ENCODE data around the gene EXOC3L1.

Gene EXOC3L1

DNA sequence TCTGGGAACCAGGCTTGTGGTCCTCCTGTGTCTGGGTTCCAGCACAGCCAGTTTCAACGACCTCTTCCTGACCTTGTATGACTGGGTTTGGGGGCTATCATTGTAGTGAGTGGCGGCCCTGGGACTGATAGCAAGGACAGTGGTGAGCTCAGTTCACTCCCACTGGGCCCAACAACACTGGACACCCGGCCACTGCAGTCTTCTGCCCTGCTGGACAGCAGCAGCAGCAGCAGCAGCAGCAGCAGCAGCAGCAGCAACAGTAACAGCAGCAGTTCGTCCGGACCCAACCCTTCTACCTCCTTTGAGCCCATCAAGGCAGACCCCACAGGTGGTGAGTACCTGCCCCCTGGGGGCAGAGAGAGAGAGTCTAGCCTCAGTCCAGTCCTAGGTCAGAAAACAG, 5.7 kb upstream of the EXOC3L1 start:
- DNase-seq, result no peak

DNA sequence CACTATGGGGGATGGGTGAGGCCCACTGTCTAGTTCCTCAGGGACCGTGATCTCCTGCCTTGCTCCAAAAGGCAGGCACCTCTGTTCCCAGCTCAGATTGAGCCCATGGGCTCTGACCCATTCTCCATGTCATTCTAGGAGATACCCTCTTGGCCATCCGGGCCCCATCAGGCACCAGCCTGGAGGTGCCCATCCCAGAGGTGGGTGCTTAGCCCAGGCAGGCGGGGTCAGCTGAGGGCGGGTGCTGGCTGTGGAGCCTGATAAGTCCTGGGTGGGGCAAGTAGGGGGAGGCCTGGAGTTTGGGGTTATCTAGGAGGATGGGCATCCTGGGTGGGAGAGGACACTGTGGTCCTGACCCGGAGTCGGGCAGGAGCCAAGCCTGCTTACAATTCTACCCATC, 4.3 kb upstream of the EXOC3L1 start:
- no peak for DNase-seq

DNA sequence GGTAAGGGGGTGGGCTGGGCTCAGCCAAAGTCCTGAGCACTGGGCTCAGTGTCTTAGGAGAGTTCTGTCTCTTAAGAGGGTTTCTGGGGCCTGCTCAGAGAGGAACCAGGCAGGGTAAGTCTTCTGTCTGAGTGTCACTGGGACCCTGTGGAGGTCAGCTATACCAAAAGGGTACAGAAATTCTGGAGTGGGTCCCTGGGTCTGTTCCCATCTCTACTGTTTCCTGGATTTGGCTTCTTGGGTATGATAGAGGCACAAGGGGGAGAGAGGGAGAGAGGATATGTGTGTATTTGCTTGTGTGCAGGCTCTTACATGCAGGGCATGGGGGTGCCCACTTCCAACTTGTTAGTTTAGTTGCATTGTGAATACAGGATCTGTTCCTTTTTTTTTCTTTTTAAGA, 3.6 kb upstream of the EXOC3L1 start:
- DNase-seq, result no peak

DNA sequence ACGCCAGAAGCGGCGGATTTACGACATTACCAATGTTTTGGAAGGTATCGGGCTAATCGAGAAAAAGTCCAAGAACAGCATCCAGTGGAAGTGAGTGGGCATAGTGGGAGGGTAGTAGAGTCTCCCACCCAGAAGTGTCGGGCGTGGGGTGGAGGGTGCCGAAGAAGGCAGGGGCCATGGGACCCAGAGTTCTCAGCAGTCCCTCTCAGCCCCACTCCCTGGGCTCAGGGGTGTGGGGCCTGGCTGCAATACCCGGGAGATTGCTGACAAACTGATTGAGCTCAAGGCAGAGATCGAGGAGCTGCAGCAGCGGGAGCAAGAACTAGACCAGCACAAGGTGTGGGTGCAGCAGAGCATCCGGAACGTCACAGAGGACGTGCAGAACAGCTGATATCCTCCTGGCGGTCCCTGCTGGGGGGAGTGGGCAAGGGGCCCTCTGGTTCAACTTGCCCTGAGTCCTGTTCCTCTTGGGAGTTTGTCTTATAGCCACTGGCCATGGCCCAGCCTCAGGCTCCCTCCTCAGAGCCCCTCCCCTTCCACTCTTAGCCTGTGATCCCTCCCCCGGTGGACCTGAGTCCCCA, 2.9 kb upstream of the EXOC3L1 start:
- DNase-seq, result no peak

DNA sequence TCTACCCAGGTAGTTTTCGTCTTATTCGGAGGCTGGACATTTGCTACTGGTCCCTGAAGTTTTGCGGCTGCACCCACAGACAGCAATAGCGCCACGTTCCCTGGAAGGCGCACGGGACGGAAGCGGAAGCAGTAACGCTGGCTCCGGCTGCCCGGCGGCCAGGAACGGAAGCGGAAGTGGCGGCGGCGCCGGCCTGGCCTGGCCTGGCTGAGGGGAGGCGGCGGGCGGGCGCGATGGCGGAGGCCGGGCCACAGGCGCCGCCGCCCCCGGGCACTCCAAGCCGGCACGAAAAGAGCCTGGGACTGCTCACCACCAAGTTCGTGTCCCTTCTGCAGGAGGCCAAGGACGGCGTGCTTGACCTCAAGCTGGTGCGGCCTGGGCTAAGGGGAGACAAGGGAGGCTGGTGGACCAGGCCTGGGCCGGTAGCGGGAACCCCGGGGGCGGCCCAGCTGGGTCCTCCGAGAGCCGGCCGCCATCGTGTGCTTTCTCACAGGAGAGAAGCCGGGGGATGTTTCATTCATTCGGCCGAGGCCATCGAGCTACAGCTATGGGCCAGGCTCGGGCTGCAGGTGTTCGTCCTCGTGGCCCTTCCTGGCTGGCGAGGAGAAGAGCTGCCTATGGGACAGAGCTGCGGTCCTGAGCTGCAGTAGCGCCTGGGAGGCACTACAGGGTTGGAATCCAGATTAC, 2.2 kb upstream of the EXOC3L1 start, which contains the start of gene E2F4:
TSS of gene E2F4 (plus strand) at position 161 of the 687 bp plus-strand sequence. CDS start at position 234, 73 bp downstream.
- DNase-seq, result peak; percentile 62

DNA sequence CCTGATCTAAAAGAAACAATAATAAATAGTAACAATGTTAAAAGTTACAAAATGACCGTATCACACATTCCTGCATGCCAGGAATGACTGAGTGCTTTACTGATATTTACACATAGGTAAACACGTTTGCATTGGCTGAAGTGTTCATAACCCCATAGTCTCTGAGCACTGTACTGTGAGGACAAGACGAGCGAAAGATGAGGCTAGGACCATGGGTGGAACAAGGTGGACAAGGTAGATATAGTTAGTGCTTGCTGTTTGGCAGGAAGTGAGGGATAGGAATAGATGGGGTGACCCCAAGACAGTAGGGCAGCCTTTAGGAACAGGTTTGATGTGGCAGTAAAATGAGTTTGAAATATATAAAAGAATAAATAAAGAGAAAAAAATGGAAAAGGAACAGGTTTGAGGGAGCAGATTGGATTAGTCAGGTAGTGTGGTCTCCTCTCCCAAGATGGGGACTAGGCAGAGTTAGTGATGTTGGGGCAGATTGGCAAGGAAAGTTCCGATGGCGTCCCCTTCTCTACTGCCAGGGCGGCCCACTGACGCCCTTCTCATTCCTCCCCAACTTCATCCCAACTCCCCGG, 1.6 kb upstream of the EXOC3L1 start:
- no peak for DNase-seq

DNA sequence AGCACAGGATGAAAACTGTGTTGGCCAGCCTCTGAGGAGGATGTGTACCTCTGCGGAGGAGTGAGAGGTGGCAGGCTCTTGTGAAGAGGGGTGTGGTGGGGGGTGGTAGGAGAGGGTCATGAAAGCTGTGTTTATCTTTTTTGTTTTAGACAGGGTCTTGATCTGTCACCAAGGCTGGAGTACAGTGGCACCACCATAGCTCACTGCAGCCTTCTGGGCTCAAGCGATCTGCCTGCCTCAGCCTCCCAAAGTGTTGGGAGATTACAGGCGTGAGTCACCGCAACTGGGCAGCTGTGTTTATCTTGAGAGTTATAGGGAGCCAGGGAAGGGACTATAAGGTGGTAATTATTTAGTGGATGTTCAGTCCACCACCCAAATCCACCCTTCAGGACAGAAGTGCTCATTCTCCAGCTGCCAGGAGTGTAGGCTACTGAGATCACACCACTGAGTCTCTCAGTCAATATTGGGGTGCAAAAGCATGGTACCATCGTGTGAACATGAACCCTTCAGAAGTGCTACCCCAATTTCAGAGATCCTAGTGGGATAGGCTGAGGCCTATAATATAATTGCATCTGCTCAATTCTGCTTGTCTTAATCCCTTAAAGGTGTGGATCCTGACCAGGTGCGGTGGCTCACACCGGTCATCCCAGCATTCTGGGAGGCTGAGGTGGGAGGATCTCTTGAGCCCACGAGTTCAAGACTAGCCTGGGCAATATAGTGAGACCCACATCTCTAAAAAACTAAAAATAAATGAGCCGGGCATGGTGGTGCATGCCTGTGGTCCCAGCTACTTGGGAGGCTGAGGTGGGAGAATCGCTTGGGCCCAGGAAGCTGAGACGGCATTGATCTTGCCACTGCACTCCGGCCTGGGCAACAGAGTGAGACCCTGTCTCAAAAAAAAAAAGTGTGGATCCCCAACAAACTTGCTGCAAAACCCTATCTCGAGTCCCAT, 788 bp upstream of the EXOC3L1 start:
- no peak for DNase-seq

DNA sequence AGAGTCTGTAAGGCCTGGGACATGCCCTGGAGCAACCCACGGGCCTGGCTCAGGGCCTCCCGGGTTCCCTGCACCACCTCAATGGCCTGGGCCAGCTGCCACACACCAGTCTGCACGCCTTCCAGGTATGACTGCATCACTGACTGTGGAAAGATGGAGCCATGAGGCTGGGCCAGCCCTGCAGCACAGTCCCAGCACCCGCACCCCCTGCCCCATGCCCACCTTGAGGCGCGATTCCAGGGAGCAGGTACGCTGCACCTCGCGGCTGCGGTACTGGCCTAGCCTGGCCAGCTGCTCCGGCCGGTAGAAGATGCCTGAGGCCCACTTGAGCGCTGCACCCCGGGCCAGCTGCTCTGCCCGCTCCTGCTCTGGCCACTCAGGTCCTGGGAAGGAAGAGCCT, 1.1 kb downstream of the EXOC3L1 start:
- DNase-seq, result no peak

DNA sequence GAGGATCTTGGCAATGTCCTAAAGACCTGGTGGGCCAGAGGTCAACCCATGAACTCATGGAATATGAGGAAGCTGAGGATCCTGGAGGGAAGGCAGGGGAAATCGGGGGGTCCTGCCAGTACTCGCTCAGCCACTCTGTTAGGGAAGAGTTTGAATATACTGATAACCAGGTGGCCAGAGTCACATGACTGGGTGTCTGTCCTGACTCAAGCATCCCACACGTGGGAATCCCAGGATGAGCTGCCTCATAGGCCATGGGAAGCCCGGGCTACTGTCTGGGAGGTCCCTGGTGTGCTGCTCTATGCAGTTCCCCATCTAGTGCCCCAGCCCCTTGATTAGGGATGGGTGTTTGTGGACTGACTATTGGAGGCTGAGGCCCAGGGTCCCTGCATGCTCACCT, 1.6 kb downstream of the EXOC3L1 start:
- DNase-seq, result no peak

DNA sequence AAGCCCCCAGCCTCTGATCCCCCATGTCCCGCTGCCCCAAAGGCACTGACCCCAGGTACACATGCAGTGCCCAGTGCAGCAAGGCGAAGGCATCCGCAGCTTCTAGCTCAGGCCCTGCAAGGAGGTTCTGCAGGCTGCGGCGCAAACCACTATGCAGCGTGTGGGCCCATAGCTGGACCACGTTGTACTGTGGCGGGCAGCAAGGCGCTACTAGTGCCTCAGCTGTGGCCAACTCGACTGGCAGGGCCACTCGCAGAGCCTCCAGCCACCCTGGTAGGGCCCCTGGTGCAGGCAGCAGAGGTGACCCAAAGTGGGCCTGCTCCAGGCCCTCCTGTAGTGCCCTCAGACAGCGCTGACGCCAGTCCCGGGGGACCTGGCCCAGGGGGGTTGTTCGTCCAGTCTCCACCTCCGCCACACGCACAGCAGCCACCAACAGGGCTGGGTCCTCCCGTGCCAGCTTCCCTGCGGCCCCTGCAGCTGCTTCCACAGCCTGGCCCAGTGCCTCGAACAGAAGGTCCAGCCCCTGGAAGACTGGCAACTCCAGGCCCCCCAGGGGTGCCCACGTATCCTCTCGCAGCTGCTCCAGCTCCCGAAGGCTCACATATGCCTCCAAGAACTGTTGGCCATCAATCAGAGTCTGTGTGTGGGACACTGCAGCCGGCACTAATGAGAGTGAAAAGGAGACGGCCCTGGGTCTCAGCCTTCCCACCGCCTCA, 2.6 kb downstream of the EXOC3L1 start:
- DNase-seq, result no peak

DNA sequence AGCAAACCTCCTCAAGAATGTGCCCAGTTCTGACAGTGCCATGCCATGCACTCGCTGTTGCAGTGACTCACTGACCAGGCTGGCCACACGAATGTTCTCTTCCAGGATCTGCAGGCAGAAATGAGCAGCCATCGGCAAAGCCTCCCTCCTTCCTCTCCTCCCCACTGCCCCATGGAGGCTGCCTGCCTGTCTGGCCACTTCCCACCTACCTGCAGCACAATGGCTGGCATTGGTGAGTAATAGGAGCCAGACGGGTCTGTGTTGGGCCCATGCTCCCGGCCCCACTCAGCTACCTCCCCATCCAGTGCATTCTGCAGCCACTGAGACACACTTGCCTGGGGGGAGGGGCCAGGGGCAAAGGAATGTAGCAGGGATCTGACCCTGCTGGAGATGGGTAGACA, 3.4 kb downstream of the EXOC3L1 start:
- no peak for DNase-seq

DNA sequence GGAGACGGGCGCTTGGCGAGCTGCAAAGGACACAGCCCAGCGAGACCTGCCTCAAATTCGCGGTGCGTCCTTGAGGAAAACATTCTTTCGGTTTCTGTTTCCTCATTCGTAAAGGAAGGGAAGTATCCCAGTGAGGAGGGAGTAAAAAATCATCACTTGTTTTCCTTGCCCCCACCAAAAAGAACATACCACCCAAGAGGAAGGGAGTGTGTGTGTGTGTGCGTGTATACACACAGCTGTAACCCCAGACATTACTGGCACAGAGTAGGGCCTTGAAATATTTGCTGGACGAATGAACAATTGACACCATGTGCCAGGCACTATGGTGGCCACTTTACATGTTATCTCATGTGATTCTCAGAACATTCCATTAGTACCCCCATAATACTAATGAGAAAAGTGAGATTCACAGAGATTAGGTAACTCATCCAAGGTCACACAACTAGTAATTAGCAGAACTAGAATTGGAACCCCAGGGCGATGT, 4.2 kb downstream of the EXOC3L1 start:
- DNase-seq, result no peak

DNA sequence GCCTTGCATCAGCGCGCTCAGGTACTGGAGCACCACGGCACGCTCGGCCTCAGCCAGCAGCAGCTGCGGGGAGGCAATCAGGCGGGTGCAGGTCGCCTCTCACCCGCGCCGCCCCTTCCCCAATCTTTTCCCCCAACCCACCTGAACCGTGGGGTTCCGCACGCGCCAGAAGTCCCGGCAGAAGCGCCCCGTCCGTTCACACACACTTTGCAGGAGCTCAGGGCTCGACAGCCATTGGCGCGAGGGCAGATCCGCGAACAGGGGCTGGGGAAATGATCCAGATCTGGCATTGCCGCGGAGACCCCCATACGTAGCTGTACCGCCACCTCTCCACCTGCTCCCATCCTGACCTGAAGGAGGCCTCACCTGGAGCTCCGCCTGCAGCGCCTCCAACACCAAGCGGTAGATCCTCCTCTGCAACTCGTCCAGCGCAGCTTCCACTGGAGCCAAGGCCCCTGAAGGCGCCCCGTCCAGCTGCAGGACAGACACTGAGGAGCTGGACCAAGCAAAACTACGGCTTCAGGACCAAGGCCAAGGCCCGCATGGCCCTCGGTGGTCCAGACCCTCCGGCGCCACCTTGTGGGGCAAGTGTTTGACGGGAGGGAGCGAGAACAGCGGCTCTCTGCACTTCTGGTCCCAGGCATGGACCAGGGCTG, 4.8 kb downstream of the EXOC3L1 start:
- peak; percentile 6 for DNase-seq

DNA sequence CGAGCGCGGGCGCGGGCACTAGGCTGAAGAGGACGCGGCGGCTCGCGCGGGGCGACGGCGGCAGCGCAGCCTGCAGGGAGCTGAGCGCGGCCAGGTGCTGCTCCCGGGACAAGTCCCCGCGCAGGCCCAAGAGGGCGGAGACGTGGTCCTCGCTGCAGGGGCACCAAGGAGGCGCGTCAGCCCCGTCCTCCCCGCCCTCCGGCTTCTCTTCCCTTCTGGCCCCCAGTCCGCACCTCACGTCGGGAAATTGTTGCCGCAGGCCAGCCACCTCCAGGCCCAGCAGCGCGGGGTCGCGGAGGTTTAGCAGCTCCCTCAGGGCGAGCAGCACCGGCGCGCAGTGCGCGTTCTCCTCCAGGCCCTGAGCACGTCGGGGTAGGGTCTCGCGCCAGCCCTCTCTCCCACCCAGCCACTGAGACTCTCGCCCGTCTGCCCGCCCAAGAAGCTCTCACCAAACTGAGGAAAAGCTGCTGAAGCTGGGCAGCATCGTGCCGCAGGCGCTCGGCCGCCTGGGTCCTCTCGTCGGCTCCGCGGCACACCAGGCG, 5.4 kb downstream of the EXOC3L1 start:
- DNase-seq, result no peak

DNA sequence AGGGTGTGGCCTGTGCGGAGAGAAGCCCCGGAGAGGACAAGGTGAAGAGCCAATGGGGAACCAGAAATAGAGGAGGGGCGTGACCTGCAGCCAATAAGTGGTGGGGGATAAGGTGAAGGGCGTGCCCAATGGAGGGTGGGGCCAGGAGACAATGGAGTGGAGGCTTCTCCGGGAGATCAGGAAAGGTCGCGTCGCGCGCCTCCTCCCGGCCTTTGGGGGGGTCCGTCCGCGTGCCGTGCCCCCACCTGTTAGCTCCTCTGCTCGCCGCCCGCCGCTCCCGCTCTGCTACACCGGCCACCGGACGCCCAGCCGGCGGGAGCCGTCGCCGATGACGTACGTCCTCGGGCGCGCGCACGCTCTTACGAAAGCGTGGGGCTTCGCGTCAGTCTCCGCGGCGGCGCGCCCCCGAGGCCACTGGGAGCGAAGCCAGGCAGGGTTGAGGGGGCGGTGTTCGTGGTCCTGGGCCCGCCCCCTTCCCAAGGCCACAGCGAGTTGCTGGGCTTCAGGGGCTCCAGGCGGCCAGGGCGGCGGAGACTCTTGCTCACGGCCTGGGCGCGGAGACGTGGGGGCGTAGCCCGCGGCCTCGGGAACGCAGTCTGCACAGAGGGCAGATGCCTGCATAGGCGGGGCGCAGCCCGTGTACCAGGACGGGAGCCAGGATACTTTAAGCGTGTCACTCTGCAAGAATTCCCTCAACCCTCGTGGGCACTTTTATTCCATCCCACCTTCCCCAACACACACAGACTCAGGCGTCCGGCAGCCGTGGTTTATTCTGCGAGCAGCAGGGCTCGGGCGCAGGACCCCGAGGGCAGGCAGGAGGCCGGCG, 6.1 kb downstream of the EXOC3L1 start, which contains the start of gene MATCAP1:
TSS of gene MATCAP1 (minus strand) at position 337 of the 826 bp plus-strand sequence. CDS start 3,353 bp downstream, outside the sequence.
- DNase-seq, result peak; percentile 97

DNA sequence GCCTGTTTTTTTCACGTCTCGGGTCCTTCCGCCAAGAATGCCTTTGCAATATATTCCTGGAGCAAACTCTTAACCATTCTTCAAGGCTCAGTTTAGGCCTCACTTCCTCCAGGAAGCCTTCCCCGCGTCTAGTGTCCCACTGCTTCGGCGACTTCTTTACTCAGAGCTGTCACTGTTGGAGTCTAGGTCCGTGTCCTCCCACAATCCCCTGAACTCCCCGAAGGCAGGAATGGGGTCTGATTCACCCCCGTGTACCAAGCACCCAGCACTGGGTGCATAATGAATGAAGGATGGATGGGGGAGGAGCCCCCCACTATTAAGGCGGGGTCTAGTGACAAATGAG, 6.7 kb downstream of the EXOC3L1 start:
- no peak for DNase-seq

DNA sequence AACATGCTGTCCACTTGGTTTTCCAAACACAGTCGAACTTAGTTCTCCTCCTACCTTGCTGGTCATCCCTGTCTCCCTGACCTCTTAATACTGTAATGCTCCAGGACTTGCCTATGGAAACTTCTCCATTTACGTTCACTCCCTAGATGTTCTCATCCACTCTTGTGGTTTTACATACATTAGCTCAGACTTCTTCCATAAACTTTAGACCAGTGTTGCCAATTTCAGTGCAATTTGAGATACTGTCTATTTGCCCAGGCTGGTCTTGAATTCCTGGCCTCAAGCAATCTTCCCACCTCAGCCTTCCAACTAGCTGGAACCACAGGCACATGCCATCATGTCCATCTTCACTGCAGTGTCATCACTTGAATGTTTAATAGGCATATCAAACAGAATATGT, 7.6 kb downstream of the EXOC3L1 start:
- DNase-seq, result no peak

DNA sequence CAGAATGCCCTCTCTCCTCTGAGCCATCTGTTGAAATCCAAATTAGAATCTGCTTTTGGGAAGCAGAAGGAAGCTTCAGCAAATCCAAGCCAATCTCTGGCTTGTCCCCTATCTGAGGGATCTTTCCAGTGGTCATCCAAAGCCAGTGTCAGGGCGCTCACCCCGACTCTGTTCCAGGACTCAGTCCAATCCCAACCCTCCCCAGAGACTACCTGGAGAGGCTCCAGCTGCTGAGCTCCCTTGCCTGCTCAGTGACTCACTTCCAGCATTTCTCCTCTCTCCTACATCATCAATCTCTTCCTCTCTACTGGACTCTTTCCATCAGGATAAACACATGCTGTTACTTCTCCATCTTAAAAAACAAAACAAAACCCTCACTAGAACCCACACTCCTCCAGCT, 8.6 kb downstream of the EXOC3L1 start:
- no peak for DNase-seq

DNA sequence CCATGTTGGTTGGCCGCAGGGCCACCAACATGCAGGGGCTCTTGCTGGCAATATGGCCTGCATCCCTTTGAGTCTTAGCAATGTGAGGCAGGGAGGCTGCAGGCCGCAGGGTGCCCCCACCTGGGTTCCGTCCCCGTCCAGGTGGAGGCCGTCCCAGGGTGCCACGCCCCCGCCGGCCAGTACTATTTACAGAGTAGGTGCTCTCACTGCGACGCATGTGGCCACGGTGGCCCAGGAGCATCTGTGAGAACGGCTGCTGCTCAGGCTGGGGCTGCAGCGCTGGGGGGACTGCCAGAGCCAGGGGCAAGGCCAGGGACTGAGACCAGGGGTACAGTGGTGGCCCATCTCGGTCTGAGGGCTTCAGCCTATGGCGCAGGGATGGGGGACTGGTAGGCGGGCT, 9.8 kb downstream of the EXOC3L1 start:
- no peak for DNase-seq

DNA sequence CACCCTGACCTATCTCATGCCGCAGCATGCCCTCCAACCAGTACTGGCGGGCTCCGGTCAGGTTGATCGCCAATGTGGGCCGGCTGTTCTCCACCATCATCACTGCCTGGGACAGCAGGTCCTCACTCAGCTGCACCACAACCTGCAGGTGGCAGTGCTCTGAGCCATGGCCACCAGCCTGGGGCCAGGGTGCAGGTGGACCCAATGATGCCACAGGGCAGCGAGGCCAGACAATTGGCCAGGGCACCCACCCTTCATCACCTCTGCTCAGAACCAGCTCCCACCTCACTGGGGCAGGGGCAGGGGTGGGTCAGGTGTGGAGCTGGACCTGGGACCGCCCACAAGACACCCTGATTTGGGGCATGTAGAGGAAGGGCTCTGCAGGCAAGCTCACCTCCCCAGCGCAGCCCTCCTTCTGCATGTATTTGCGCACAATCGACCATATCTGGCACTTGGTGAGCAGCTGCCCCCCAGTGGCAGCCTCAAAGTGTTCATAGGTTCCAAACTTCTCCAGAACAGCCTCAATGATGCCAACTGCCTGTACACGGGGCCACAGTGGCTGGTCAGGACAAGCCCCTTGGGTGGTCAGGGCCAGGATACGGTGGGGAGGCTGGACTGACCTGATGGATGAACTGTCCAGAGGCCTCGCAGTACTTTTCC, 10.4 kb downstream of the EXOC3L1 start:
- DNase-seq, result no peak
